GM23338 (cell line): Measurements from ENCODE around the gene S100P. TPM values are rescaled to one million over a fixed set of nuclear protein-coding genes. Genes with fewer than 3 reads are reported as not detected.

Source experiments
- ATAC-seq: fragments of 200-7000 bp; cut with Tn5 transposase; 3 replicates; pipeline ENCODE4 v1.9.1; 2020
- DNase-seq: peaks from one replicate; pipeline ENCODE4 v3.0.0-alpha.2; 2015; ENCODE audit warnings: low spot score
- H2AFZ ChIP-seq: fragments of 200-600 bp; sonication (generic); 2 replicates; pipeline ENCODE4 v1.8.0; 2016; ENCODE audit warnings: antibody characterized with exemption, mild to moderate bottlenecking, moderate library complexity
- H3F3A ChIP-seq: fragments of 200-600 bp; sonication (generic); replicated peaks from 2 replicates; pipeline ENCODE4 v1.8.0; 2017; ENCODE audit warnings: antibody characterized with exemption, mixed run types, low read depth
- H3K27ac ChIP-seq: fragments of 200-600 bp; sonication (generic); 2 replicates; pipeline ENCODE4 v1.6.1; 2016; ENCODE audit warnings: low read depth
- H3K27me3 ChIP-seq: fragments of 200-600 bp; sonication (generic); 2 replicates; pipeline ENCODE4 v1.8.0; 2016; ENCODE audit warnings: mild to moderate bottlenecking, mixed run types, moderate library complexity; ENCODE audit not compliant: insufficient read depth
- H3K36me3 ChIP-seq: fragments of 200-600 bp; sonication (generic); 2 replicates; pipeline ENCODE4 v1.8.0; 2016; ENCODE audit warnings: mild to moderate bottlenecking; ENCODE audit not compliant: insufficient read depth
- H3K4me1 ChIP-seq: fragments of 200-600 bp; sonication (generic); 2 replicates; pipeline ENCODE4 v1.8.0; 2016; ENCODE audit warnings: mild to moderate bottlenecking, moderate library complexity; ENCODE audit not compliant: insufficient read depth
- H3K4me2 ChIP-seq: fragments of 200-600 bp; sonication (generic); 2 replicates; pipeline ENCODE4 v1.7.1; 2017; ENCODE audit warnings: mixed run types
- H3K4me3 ChIP-seq: fragments of 200-600 bp; sonication (generic); 2 replicates; pipeline ENCODE4 v1.6.1; 2016; ENCODE audit warnings: mixed run types
- H3K79me2 ChIP-seq: fragments of 200-600 bp; sonication (generic); replicated peaks from 2 replicates; pipeline ENCODE4 v1.8.0; 2017; ENCODE audit warnings: mild to moderate bottlenecking; ENCODE audit not compliant: insufficient read depth
- H3K9me2 ChIP-seq: fragments of 200-600 bp; sonication (generic); 2 replicates; pipeline ENCODE4 v1.8.0; 2017; ENCODE audit not compliant: insufficient read depth
- H4K20me1 ChIP-seq: fragments of 200-600 bp; sonication (generic); replicated peaks from 2 replicates; pipeline ENCODE4 v1.8.0; 2017; ENCODE audit warnings: mild to moderate bottlenecking; ENCODE audit not compliant: insufficient read depth
- H3K27ac Mint-ChIP-seq: 2 replicates; pipeline ENCODE4 v1.8.0; 2020; ENCODE audit warnings: inconsistent platforms, mild to moderate bottlenecking, moderate library complexity, mixed read lengths
- H3K27me3 Mint-ChIP-seq: 3 replicates; pipeline ENCODE4 v1.8.0; 2022; ENCODE audit warnings: low read depth, mild to moderate bottlenecking, moderate library complexity, mixed read lengths, inconsistent platforms; ENCODE audit not compliant: insufficient read depth, poor library complexity
- H3K36me3 Mint-ChIP-seq: 3 replicates; pipeline ENCODE4 v1.8.0; 2021; ENCODE audit warnings: low read depth, mild to moderate bottlenecking, inconsistent platforms, moderate library complexity, mixed read lengths
- H3K4me1 Mint-ChIP-seq: 3 replicates; pipeline ENCODE4 v1.8.0; 2020; ENCODE audit warnings: mild to moderate bottlenecking, inconsistent platforms, mixed read lengths
- H3K4me3 Mint-ChIP-seq: 3 replicates; pipeline ENCODE4 v1.8.0; 2021; ENCODE audit warnings: moderate library complexity, mild to moderate bottlenecking, inconsistent platforms, mixed read lengths
- H3K9me3 Mint-ChIP-seq: 3 replicates; pipeline ENCODE4 v1.8.0; 2020; ENCODE audit warnings: moderate library complexity, mild to moderate bottlenecking, inconsistent platforms, mixed read lengths
- CREB1 ChIP-seq: fragments of 250-450 bp; sonication (Bioruptor Pico); IDR thresholded peaks from 2 replicates; pipeline ENCODE4 v1.5.0; 2020; ENCODE audit warnings: low read depth, mild to moderate bottlenecking, moderate library complexity
- EZH2 ChIP-seq: fragments of 200-600 bp; sonication (generic); IDR thresholded peaks from one replicate; pipeline ENCODE4 v1.8.0; 2017; ENCODE audit warnings: antibody characterized with exemption, mild to moderate bottlenecking, low read depth; ENCODE audit not compliant: unreplicated experiment
- JUNB ChIP-seq: IDR thresholded peaks from one replicate; pipeline ENCODE4 v1.6.1; 2016; ENCODE audit warnings: antibody characterized with exemption; ENCODE audit not compliant: unreplicated experiment
- NANOG ChIP-seq: IDR thresholded peaks from 2 replicates; pipeline ENCODE4 v1.6.1; 2016; ENCODE audit warnings: antibody characterized with exemption, borderline replicate concordance
- POLR2AphosphoS5 ChIP-seq: IDR thresholded peaks from 2 replicates; pipeline ENCODE4 v1.6.1; 2016; ENCODE audit warnings: antibody characterized with exemption, low read depth
- polyA plus RNA-seq: library from polyadenylated mRNA; unstranded; fragments of >200 nt; fragmentation: Nextera tagmentation; extraction: Ambion mirVana; gene quantifications from 2 replicates; pipeline ENCODE4 v1.2.1, GENCODE V29; 2016
- total RNA-seq: library from RNA; depleted of rRNA; stranded (reverse); fragments of >200 nt; shearing (Covaris generic); gene quantifications from 2 replicates; pipeline ENCODE4 v1.2.3, GENCODE V29; 2014
- TF ChIP-seq, protein P1 (sequence below), 2 experiments: fragments of 200-600 bp in 1 of 2; sonication (generic) in 1 of 2; conservative IDR thresholded peaks; 2 replicates each; pipeline versions ENCODE4 v1.5.1 to v1.6.1; 2016 to 2017; ENCODE audit warnings: antibody characterized with exemption in 2 of 2, low read depth in 2 of 2, mild to moderate bottlenecking in 2 of 2, moderate library complexity in 1 of 2

The S100P gene
- total and polyA plus RNA-seq, 2 experiments from 2014 or later, result 0.32 TPM; not detected in 1

DNA sequence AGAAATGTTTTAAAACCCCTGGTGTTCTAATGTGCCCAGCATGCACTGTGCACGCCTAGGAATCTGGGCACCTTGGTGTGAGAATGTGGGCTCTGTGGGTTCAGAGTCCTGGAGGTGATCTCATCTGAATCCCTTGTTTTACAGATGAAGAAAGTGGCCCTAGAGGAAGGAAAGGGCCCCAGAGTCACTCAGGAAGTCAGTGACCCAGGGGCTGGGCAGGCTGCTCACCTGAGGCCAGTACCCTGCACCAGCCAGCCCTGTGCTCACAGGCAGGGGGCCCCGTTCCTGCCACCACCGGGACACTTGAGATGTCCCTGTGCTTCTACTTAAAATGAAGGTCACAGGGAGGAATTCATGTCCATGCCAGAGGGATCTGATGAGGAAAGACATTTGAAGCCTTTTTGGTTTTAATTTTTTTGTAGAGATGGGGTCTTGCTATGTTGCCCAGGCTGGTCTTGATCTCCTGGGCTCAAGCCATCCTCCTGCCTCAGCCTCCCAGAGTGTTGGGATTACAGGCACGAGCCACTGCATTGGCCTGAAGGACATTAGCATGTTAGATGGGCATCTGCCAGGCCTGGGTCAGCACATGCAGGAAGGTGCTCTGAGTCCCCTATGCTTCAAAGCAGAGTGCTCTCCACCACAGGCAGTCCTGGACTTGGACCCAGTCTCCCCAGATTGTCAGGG lies 7.4 kb upstream of the S100P start:
- Mint-ChIP-seq H3K36me3 (peaks cover 15% of the 10 kb centered on the region), H3K4me3 (no peak overlapping the region), H3K4me1 (peaks cover 19% of the 10 kb centered on the region), H3K27me3 (peaks cover 21% of the 10 kb centered on the region), H3K27ac (no peak overlapping the region), H3K9me3 (peaks cover 20% of the 10 kb centered on the region)
- Histone ChIP-seq H3K36me3 (no peaks in the 10 kb centered on the region), H4K20me1 (no peaks in the 10 kb centered on the region), H3K4me3 (no peak overlapping the region), H3K9me2 (no peaks in the 10 kb centered on the region), H3K79me2 (no peaks in the 10 kb centered on the region), H3F3A (no peaks in the 10 kb centered on the region), H3K27me3 (no peaks in the 10 kb centered on the region), H3K4me2 (no peak overlapping the region), H2AFZ (no peak overlapping the region), H3K27ac (no peak overlapping the region), H3K4me1 (peaks cover 3% of the 10 kb centered on the region; the same call in 1 of the 2 replicates)
- DNase-seq, result no peak
- TF ChIP-seq, protein P1, sequence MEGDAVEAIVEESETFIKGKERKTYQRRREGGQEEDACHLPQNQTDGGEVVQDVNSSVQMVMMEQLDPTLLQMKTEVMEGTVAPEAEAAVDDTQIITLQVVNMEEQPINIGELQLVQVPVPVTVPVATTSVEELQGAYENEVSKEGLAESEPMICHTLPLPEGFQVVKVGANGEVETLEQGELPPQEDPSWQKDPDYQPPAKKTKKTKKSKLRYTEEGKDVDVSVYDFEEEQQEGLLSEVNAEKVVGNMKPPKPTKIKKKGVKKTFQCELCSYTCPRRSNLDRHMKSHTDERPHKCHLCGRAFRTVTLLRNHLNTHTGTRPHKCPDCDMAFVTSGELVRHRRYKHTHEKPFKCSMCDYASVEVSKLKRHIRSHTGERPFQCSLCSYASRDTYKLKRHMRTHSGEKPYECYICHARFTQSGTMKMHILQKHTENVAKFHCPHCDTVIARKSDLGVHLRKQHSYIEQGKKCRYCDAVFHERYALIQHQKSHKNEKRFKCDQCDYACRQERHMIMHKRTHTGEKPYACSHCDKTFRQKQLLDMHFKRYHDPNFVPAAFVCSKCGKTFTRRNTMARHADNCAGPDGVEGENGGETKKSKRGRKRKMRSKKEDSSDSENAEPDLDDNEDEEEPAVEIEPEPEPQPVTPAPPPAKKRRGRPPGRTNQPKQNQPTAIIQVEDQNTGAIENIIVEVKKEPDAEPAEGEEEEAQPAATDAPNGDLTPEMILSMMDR (conservative IDR thresholded peaks at IDR 0.05; ENCODE audit: low read depth in 2 of 2), result 0 out of 4 replicates have a peak, but pooled peaks have one; percentile 6 to 14
- no peak for TF ChIP-seq POLR2AphosphoS5
- ATAC-seq, result no peak

DNA sequence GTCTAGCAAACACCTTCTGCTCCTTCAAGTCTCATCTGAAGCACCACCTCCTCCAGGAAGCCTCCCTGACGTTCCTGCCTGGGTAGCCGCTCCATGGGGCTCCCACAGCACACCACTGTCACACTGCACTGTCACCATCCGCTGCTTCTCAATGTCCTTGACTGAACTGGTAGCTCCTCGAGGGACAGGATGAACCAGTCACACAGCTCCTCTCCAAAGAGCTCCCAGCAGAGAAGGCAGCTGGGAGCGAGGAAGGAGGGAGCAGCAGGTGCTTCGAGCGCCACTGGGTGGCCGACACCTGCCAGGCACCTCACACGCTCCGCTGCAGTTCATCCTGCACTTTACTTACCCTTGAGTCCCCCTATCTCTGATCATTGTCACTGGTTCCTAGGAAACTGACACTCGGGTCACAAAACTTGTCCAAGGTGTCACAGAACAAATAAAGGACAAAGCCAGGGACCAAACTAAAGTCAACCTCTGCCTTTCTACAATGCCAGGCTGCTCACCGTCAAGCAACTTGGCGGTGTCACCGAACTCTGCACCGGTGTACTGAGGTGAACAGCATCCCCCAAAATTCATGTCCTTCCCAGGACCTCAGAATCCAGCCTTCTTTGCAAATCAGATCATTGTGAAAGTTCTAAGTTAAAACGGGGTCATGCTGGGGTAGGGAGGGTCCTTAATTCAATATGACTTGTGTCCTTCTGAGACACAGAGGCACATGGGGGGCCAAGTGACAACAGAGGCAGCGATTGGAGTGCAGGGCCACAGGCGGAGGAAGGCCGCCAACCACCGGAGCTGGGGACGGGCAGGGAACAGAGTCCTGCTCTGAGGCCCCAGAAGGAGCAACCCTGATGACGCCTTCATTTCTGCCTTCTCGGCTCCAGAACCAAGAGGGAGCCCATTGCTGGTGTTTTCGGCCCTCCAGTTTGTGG lies 5.5 kb upstream of the S100P start:
- Mint-ChIP-seq H3K4me1 (peaks cover 24% of the 10 kb centered on the region), H3K9me3 (peaks cover 20% of the 10 kb centered on the region), H3K4me3 (no peak overlapping the region), H3K36me3 (peaks cover 15% of the 10 kb centered on the region), H3K27me3 (peaks cover 18% of the 10 kb centered on the region), H3K27ac (no peak overlapping the region)
- H3K27ac ChIP-seq, result no peak overlapping the region
- no peaks in the 10 kb centered on the region for H3K79me2 ChIP-seq
- no peaks in the 10 kb centered on the region for H3K27me3 ChIP-seq
- ATAC-seq (peak; percentile 6; the same call in 2 of the 3 replicates), DNase-seq (peak; percentile 45)
- H3K4me2 ChIP-seq, result no peak overlapping the region; the same call in 1 of the 2 replicates
- no peaks in the 10 kb centered on the region for H3K36me3 ChIP-seq
- peaks cover 3% of the 10 kb centered on the region; the same call in 1 of the 2 replicates for H3K4me1 ChIP-seq
- no peak overlapping the region for H3K4me3 ChIP-seq
- H4K20me1 ChIP-seq, result no peaks in the 10 kb centered on the region
- H3F3A ChIP-seq, result no peaks in the 10 kb centered on the region
- H3K9me2 ChIP-seq, result no peaks in the 10 kb centered on the region
- no peak for TF ChIP-seq NANOG
- TF ChIP-seq, protein P1 (conservative IDR thresholded peaks at IDR 0.05; ENCODE audit: low read depth in 2 of 2), result peak; percentile 35 to 52; a peak in 3 of 4 replicates
- no peak for TF ChIP-seq JUNB
- no peak for TF ChIP-seq CREB1 (CRISPR knock-in tag)
- no peak for TF ChIP-seq EZH2
- 0 out of 2 replicates have a peak overlapping the region, but pooled peaks have one; percentile 28 for H2AFZ ChIP-seq
